ENCODE measurements around the gene SCN4A.

SCN4A gene

GRCh38 chr17:63978272-63979200, 5.8 kb upstream of the SCN4A start:
- no peak overlapping the region for H3K4me3 ChIP-seq (replicated peaks; ENCODE audit: low read depth, low read length)
- TF ChIP-seq CTCF (IDR thresholded peaks at IDR 0.05; ENCODE audit: low read length, missing control alignments) = no peak
- no peak for DNase-seq (ENCODE audit: low read depth)

GRCh38 chr17:63976702-63977101, 4.0 kb upstream of the SCN4A start:
- H3K4me3 ChIP-seq (replicated peaks; ENCODE audit: low read depth, low read length) = no peak overlapping the region
- no peak for TF ChIP-seq CTCF (IDR thresholded peaks at IDR 0.05; ENCODE audit: low read length, missing control alignments)

GRCh38 chr17:63975541-63976092, 2.9 kb upstream of the SCN4A start:
- TF ChIP-seq CTCF (IDR thresholded peaks at IDR 0.05; ENCODE audit: low read length, missing control alignments) = no peak
- no peak for DNase-seq (ENCODE audit: low read depth)
- no peak overlapping the region for H3K4me3 ChIP-seq (replicated peaks; ENCODE audit: low read depth, low read length)

More at GRCh38 chr17:63976702-63977101, 4.0 kb upstream of the SCN4A start:
- no peak for DNase-seq (ENCODE audit: low read depth)

- no peak overlapping the region for H3K4me3 ChIP-seq (replicated peaks; ENCODE audit: low read depth, low read length)
- TF ChIP-seq CTCF (IDR thresholded peaks at IDR 0.05; ENCODE audit: low read length, missing control alignments) = no peak
- DNase-seq (ENCODE audit: low read depth) = peak; percentile 39
These were observed 2.0 kb upstream of the SCN4A start for GRCh38 chr17:63974594-63975192.

- no peak for DNase-seq (ENCODE audit: low read depth)
- H3K4me3 ChIP-seq (replicated peaks; ENCODE audit: low read depth, low read length) = no peak overlapping the region
- no peak for TF ChIP-seq CTCF (IDR thresholded peaks at IDR 0.05; ENCODE audit: low read length, missing control alignments)
These were observed 1.3 kb upstream of the SCN4A start for GRCh38 chr17:63973930-63974593.

GRCh38 chr17:63973247-63973646, 529 bp upstream of the SCN4A start:
- TF ChIP-seq CTCF (IDR thresholded peaks at IDR 0.05; ENCODE audit: low read length, missing control alignments) = no peak
- DNase-seq (ENCODE audit: low read depth) = no peak
- H3K4me3 ChIP-seq (replicated peaks; ENCODE audit: low read depth, low read length) = no peak overlapping the region

Data from fibroblast of pulmonary artery (primary cell).